ENCODE measurements around the gene SCN5A.
"Not testable (repeated sequence)": the region's sequence is repeated elsewhere in the genome, so short reads cannot be mapped to it uniquely, and the experiment has no call there.

Gene SCN5A

DNA sequence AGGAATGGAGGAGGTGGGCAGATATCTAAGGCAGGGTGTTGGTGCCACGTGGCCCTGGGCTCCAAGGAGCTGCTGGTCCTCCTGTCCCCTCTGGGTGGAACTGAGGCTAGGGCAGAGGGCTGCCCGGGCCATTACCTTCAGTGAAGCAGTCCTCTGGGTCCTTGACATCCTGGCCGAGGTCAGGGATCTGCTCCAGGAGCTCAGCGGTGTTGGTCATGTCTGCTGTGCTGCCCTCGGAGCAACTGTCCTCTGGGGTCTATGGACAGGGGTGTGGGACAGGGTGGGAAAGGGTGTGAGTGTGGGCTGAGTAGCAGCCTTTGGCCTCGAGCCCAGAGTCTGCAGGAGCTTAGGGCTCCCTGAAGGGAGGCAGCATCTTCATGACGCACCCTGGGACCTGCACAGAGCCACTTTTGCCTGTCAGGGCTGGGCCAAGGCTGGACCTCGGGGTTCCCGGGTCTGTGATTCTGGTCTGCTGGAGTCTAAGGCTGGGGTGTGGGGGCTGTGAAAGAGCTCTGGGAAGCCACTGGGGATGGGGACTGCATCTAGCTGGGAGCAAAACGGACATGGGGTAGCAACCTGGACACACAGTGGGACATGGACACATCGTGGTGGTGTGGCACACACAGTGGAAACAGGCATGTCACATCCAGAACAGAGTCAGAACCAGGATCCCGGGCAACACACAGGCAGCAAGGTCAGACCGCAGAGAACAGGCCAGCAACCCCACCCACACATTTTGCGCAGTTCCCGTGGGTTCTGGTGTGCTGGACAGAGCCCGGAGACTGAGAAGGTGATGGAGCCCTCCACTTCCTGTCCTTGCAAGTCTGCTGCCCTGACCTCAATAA, 72.7 kb downstream of the SCN5A start:
- no peak for DNase-seq

DNA sequence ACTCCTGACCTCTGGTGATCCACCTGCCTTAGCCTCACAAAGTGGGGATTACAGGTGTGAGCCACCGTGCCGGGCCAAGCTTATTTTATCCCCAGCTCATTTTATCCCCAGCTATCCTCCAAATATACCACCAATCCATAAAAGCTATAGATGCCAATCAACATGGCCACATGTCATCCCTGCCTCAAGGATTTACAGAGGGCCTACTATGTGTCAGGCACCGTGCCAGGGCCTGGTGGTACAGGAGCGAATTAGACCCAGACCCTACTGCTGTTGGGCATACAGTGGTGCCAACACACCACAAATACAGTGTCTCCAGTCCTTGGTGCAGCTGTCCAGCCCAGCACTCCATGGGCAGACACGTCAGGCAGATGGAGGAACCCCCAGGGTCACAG, 73.4 kb downstream of the SCN5A start:
- no peak for DNase-seq

DNA sequence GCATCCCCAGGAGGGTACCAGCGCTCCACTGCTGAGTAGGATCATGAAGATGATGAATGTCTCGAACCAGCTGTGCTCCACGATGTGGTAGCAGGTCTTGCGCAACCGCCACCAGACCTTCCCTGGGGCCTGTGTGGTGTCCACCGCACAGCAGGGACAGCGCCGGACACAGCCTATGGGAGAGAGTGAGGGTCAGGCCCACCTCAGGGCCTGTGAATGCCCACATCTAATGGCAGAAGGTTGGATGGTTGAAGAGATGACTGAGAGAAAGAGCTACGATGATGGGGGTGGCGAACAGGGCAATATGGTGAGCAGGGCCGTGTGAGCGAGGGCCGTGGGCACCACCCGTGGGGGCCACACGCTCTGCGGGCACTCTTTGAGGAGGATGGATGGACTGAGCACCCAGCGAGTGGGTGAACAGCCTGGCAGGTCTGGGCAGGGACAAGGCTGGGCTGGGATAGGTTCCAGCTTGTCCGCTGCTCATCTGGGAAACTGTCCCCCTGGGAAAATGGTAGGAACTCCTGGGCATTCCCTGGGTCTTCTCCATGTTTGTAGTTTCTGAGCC, 74.1 kb downstream of the SCN5A start:
- DNase-seq = no peak

DNA sequence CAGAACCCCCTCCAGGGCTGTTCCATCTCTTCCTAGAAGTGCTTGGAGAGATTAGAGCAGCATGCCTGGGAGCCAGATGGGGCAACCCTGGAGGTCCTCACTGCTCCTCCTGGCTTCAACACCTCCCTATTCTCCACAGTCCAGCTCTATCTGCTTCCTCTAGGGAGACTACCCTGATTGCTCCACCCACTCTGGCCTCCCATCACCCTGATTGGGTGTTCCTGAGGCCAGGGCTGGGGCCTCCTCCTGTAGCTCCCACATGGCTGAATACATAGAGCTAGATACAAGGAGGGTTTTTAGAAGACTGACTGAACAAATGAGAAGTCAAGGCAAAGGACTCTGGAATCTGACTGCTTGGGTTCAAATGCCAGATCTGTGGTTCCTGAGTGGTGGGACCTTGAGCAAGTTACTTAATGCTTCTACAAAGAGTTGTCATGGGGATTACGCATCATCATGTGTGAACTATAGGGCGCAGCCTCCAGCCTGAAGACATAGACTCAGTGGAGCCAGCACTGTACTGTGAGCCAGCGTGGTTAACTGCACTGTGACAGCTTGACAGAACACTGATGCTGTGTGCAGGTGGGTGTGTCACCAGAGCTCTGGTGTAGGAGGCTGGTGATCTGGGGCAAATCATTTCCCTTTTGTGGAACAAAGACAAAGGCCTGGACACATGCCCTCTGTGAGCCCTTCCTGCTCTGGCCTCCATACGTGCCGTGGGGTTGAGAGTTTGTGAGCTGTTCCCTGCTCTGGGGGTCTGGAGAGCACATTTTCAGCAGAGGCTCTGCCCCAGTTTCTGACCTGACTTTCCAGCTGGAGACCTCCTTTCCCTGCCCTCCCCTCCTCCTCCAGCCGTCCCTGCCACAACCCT, 74.8 kb downstream of the SCN5A start:
- no peak for DNase-seq

DNA sequence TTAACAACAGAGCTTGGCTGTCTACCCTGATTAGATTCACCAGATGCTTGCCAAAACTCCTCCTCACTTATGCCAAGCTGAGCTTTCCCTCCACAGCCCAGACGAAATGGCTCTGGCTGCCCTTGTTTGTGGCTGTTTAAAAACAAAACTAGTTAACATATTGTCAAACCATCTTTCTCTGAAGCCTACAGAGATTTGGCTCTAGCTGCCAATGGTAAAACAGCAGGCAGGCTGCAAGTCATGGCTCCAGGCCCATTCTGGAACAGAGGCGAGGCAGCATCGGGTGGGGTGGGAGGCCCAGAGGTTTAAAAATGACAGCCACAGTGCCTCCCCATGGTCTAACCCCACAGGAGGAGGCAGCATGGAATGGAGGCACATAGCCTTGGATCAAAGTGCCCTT, 75.9 kb downstream of the SCN5A start:
- no peak for DNase-seq

DNA sequence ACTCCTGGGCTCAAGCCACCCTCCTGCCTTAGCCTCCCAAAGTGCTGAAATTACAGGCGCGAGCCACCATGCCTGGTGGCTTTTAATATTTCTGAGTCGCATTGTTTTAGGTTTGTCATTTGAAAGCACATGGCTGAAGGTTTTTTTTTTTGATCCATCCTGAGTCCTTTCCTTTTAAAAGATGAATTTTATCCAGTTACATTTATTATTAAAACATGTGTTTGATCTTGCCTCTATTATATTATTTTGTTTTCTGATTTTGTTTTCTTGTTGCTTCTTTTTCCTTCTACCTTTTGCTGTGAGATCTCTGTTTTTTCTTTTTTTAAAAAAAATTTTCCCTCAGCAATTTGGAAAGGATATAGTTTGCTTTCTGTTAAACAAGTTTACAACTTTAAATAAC, 76.4 kb downstream of the SCN5A start:
- DNase-seq = no peak

DNA sequence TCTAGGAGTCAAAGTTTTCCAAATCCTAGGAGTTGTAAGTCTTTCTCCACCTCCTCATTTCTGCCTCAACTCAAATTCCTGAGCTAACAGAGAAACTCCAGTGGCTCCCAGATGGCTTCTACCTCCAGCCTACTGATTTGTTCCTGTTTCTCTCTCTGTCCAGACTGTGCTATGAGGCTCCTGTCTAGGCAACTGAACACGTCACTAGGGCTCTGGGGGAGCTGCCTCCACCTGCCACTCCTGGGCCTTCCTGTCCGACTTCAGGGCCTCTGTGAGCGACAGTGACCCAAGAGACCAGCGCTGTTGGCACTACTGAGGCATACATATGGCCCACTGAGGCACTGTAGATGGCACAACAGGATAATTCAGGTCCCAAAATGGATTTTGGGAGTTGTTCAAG, 82.0 kb downstream of the SCN5A start:
- DNase-seq = no peak

DNA sequence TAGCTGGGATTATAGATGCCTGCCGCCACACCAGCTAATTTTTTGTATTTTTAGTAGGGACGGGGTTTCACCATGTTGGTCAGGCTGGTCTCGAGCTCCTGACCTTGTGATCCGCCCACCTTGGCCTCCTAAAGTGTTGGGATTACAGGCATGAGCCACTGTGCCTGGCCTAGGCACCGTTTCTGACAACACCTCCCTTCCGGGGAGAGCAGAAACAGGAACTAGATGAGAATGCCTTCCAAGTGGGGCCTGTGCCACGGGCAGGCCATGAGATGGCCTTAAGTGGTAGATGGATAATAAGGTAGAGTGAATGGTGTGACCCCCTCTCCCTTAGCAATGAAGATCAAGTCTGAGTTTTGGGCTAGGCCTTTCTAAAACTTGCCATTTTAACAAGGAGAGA, 82.7 kb downstream of the SCN5A start:
- DNase-seq = not testable (repeated sequence)

DNA sequence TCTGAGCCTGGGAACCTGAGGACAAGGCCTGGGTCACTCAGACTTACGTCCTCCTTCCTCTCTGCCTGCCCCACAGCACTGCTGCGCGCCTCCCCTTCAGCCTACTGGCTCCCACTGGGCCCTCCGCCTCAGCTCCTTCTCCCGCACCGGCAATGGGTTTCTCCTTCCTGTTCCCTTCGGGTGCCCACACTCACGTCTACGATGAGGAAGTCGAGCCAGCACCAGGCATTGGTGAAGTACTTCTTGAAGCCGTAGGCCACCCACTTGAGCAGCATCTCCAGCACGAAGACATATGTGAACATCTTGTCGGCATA, 83.3 kb downstream of the SCN5A start:
- DNase-seq = no peak

DNA sequence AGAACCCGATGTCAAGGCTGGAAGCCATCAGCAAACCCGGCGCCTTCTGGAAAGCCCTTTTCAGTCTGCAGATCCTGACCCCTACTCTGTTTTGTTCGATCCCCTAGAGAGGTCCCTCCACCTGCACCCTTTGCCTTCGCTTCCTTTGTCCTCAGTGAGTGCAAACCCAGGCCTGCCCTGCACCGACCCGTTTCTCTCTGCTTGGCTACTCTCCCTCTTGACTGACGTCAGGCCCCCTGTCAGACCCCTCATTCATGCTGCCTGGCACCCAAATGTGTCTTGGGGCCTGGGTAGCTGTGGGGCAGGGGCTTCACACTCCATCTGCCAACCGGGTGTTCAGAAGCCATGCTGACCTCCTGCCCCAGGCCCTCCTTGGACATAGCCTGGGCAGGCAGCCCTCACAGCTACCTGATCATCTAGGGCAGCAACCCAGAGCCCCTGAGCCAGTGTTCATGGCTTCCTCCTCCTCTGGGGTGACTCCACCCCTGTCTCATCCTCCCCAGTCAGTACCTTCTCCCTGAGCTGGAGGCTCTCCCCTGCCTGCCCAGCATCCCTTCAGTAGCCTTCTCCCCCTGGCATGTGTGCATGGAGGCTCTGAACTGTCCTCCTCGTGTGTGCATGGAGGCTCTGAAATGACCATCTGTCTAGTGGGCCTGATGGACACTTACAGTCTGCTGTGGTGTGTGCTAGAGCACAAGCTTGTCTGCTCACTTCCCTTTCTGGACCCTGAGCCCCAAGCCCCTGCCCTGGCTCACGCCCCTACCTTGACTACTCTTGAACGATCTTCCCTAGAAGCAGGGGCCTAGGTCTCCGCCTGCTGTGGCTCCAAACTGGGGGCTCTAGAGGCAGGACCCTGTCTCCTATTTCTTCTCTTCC, 83.9 kb downstream of the SCN5A start:
- DNase-seq = no peak

DNA sequence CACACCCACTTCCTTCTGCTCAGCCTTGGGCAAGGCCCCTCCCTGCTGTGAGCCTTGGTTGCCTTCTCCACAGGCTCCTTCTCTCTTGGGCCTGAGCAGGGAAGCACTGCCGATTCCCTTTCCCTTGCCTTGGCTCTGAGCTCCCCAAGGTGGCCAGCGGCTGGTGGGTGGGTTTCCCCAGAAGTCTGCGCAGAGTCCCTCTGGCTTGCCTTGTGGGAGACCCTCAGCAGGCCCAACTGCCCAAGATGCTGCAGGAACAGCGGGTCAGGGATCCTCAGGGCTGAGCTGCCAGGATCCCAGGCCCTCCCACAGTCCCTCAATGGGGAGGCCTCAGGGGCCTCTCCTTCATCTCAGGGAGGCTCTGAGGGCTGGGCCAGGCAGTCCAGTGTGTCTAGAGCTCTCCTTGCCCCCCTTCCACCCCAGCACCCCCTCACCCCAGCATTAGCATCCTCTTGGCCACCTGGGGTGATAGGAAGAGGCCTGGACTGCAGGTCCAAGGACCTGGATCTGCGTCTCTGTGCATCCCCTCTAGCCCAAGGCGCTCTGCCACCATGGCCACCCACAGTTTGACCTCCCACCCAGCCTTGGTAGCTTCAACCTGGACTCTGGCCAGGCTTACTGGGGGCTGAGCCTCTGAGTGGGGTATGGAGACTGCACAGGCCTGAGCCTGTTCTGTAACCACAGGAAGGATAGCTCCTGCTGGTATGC, 84.7 kb downstream of the SCN5A start:
- DNase-seq = no peak

DNA sequence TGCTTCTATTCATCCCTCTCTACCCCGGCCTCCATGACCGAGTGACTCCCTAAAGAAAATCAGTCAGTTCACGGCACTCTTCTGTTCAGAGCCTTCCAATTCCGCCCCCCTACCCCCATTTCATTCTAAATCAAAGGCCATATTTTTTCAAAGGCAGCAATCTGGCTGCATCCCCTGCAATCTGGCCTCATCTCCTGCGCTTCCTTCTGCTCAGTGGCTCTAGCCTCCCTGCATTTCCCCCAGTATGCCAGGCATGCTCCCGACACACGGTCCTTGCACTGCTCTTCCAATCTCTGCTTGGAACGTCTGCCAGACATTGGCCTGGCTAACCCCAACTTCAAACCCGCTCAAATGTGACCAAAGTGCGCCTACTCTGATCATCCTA, 85.6 kb downstream of the SCN5A start:
- no peak for DNase-seq

DNA sequence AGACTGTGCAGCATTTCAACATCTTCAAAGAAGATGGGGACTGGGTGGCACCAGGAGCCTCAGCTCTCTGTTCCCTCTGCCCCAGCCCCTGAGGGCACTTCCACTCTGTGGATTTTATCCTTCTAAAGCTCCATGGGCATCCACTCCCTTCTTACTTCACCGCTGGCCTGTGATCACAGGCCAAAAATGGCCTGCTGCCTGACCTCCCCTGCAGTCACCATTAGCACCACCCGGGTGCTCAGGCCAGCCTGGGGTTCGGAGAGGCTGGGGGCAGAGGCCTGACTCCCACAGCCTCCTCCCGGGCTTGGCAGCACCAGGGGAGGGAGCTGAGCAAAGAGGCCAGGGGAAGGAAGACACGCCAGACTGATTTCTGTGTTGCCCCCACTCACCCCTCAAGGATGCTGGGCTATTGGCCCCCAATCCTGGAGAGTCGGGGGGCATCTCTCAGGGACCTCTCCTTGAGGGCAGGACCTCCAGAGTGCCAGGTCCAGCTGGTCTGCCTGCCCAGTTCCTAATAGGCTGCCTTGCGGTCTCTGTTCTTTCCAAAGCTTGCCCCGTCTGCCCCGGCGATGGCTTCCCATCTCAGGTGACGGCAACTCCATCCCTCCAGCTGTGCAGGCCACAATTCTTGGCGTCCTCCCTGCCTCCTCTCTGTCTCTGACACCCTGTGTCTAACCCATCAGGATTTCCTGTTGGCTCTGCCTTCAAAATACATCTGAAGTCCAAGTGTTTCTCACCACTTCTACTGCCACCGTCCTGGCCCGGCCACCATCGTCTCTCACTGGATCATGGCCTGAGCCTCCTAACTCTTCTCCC, 86.2 kb downstream of the SCN5A start:
- no peak for DNase-seq

DNA sequence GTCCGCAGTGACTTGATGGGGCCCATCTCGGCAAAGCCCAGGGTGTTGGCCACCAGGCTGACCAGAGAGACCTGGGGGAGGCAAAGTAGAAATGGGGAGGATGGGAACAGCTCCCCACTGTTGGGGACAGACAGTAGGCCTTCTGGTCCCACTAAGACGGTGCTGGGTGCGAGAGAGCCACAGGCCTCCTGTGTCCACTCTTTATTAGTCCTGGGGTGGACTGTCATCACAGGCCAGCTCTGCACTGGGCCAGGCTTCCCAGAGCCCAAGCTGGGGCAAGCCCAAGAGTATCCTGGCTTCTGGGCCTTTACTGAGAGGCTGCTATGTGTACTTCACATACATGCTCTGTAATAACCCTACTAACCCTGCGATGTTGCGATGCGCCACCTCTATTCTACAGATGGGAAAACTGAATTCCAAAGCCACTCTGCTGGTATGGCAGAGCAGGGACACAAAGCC, 87.0 kb downstream of the SCN5A start:
- no peak for DNase-seq

DNA sequence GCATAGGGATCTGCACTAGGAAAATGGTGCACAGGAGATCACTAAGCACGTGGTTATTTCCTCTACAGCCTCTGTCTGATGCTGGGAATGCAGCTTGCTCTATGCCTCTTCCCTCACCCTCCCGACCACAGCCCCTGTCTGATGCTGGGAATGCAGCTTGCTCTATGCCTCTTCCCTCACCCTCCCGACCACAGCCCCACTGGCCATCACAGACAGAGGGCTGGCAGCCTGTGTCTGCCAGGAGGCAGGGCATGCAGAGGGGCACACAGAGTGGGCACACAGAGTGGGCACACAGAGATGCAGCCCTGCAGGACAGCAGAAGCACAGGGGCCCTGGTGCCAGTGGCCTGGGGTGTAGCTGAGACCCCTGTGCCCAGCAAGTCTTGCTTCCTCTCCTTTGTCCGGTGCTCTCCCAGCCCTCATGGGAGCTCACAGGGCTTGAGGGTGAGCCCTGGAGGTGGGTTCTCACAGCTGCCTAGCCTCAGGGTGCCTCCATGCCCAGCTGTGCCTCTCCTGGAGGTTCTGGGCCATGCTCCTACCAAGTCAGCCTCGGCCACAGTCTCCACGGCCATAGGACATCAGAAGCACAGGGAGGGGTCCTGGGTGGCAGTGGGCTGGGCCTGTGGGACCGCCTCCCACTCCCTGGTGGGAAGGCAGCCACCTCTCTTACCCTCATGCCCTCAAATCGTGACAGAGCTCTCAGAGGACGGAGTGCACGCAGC, 87.6 kb downstream of the SCN5A start:
- no peak for DNase-seq

DNA sequence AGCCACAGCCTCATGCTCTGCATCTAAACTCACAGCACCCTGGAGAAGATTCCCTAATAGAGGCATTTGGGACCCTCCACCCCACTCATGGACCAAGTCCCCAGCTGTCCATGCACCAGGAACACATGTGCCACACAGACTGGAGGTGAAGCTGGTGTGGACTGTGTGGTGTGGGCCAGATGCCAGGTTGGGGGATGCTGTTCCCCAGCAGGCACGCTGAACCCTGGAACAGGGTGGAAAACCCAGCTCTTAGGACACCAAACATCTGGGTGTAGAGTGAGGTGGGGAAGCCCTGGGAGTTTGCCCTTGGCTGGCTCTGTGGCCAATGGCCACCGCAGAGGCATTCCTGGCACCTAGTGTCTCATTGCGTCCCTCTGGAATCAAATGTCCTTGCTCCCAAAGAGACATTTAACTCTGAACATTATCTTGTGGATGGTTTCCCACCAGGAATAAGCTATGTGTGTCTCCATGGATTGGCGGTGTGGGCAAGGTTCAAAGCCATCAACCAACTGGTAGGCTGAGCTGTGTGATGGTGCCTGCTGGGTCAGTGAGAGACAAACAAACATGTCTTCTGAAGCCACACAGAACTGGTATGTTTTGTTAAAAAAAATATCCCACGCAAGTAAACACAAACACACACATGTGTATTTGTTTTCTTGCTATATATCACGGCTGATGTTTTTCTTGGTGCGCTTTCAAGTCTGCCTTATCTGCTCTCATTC, 88.3 kb downstream of the SCN5A start:
- no peak for DNase-seq

DNA sequence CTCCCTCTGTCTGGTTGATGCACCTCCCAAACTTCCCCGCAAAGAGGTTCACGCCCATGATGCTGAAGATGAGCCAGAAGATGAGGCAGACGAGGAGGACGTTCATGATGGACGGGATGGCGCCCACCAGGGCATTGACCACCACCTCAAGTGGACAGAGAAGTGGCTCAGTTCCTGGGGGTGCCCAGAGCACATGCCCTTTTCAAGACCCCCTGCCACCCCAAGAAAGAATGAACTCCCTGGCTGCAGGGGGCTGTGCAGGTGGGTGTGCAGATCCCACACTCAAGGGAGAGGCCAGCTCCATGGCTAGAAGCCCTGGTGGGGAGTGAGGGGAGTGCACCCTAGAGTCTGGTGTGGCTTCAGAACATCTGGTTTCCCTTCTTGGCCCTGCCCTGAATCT, 89.2 kb downstream of the SCN5A start:
- DNase-seq = no peak

DNA sequence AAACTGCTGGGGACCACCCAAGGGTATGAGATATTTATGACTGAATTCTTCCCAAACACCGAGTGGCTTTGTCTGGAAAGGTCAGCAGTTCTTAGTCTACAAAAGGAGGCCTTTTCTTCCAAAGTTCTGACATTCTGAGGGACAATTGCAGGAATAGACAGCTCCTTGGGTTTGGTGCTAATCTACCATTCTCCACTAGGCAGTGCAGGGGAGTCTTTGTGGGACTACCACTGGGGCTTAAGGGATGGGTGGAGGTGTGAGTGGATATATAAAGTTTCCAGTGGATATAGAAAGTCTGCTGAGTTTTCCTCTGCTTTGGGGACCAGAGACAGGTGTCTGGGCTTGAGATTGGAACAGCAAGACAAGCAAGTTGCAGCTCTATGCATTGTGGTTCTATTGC, 90.6 kb downstream of the SCN5A start:
- no peak for DNase-seq

DNA sequence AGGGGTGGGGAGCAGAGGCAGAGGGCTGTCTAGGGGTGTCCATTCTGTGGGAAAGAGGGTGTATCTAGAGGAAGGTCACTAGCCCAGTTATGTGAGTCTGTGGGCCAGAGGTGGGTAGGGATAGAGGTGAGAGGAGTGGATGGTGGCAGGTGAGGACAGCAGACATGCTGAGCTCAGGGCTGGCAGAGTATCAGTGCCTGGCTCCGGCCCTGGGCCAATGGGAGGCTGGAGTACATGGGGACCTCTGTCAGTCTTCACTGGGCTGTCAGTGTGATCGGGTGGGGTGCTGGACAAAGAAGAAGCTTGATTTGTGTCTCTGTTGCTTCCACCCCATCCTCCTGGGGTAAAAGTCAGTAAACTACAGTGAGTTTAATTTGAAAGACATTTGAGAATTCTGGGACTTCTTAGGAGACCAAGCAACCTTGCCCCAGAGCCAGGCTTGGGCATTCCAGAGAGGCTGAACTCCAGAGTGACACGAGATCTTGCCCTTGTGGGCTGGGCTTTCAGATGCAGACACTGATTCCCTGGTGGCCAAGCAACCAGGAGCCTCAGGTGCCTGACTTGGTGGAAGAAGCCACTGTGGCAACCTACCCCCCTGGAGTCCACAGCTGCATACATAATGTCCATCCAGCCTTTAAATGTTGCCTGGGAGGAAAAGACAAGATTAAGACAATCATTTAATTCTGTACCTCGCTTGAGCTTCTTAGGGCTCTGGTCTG, 92.7 kb downstream of the SCN5A start:
- no peak for DNase-seq
